ENCODE data around the gene KMO. TPM values are rescaled to one million over a fixed set of nuclear protein-coding genes. Genes with fewer than 3 reads are reported as not detected.

The KMO gene
- total RNA-seq, 1 experiment from 2014 or later, result not detected

- no peak overlapping the region for H4K5ac ChIP-seq (ENCODE audit: insufficient read length, low read depth, low read length)
- no peak overlapping the region for H3K4me2 ChIP-seq (ENCODE audit: insufficient read depth, insufficient read length, low read length)
- H2BK5ac ChIP-seq (ENCODE audit: insufficient read length, low read length), result no peak overlapping the region
- H3K79me1 ChIP-seq (ENCODE audit: insufficient read depth, low read depth, low read length, poor library complexity, severe bottlenecking), result no peaks in the 10 kb centered on the region
- TF ChIP-seq, protein P1, sequence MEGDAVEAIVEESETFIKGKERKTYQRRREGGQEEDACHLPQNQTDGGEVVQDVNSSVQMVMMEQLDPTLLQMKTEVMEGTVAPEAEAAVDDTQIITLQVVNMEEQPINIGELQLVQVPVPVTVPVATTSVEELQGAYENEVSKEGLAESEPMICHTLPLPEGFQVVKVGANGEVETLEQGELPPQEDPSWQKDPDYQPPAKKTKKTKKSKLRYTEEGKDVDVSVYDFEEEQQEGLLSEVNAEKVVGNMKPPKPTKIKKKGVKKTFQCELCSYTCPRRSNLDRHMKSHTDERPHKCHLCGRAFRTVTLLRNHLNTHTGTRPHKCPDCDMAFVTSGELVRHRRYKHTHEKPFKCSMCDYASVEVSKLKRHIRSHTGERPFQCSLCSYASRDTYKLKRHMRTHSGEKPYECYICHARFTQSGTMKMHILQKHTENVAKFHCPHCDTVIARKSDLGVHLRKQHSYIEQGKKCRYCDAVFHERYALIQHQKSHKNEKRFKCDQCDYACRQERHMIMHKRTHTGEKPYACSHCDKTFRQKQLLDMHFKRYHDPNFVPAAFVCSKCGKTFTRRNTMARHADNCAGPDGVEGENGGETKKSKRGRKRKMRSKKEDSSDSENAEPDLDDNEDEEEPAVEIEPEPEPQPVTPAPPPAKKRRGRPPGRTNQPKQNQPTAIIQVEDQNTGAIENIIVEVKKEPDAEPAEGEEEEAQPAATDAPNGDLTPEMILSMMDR (conservative IDR thresholded peaks at IDR 0.05), result peak; percentile 69
- H2AK5ac ChIP-seq (ENCODE audit: insufficient read length, low read length), result no peak overlapping the region
- no peak overlapping the region for H3K56ac ChIP-seq (ENCODE audit: insufficient read length, low read depth, low read length)
- H3T11ph ChIP-seq (ENCODE audit: low read length), result no peak overlapping the region
- no peak overlapping the region for H2BK15ac ChIP-seq (ENCODE audit: low read depth, low read length)
- H3K4me1 ChIP-seq (ENCODE audit: insufficient read depth, low read length), result no peaks in the 10 kb centered on the region
- H3K79me2 ChIP-seq (ENCODE audit: insufficient read depth, low read length), result no peaks in the 10 kb centered on the region
- H3K4ac ChIP-seq (ENCODE audit: low read depth, low read length), result no peak overlapping the region
- Mint-ChIP-seq H3K27ac (no peak overlapping the region), H3K4me3 (peak overlapping the region in 1 of 2 experiments; percentile 40; a peak in 1 of 5 replicates), H3K4me1 (peaks cover 8 to 9% of the 10 kb centered on the region in 2 experiments), H3K36me3 (ENCODE audit: insufficient read depth in 1 of 3, low read depth in 3 of 3) (no peaks in the 10 kb centered on the region), H3K9me3 (no peaks in the 10 kb centered on the region), H3K27me3 (ENCODE audit: low read depth) (no peaks in the 10 kb centered on the region)
- no peaks in the 10 kb centered on the region for H3K23me2 ChIP-seq (ENCODE audit: insufficient read length, low read depth, low read length, poor library complexity, severe bottlenecking)
- H4K91ac ChIP-seq (ENCODE audit: insufficient read length, low read depth, low read length), result no peak overlapping the region
- H2BK20ac ChIP-seq (ENCODE audit: low read depth, low read length, poor library complexity, severe bottlenecking), result no peak overlapping the region
- H2BK12ac ChIP-seq (ENCODE audit: insufficient read length, low read depth, low read length), result no peak overlapping the region
- H3K14ac ChIP-seq (ENCODE audit: insufficient read depth, low read length), result no peak overlapping the region
- H3K27ac ChIP-seq (ENCODE audit: insufficient read length, low read depth, low read length), result no peak overlapping the region
- H2AFZ ChIP-seq (ENCODE audit: low read length), result no peak overlapping the region
- no CpG with 5 or more reads among the region's 11 CpGs for WGBS (ENCODE audit: extremely low coverage, insufficient read length, low lambda C conversion rate)
- H3K27me3 ChIP-seq (ENCODE audit: insufficient read depth, low read length), result no peaks in the 10 kb centered on the region
- no peak overlapping the region for H3K9ac ChIP-seq (ENCODE audit: extremely low read depth, insufficient read length, low read length)
- no peak overlapping the region for H2BK120ac ChIP-seq (ENCODE audit: low read depth, low read length, poor library complexity, severe bottlenecking)
- no peak overlapping the region for H4K8ac ChIP-seq (replicated peaks; ENCODE audit: insufficient read length, low read depth, low read length)
- no peaks in the 10 kb centered on the region for H3K9me3 ChIP-seq (ENCODE audit: control insufficient read depth, low read depth, low read length)
- H3K18ac ChIP-seq (ENCODE audit: insufficient read length, low read depth, low read length), result no peak overlapping the region
- H3K23ac ChIP-seq (ENCODE audit: insufficient read length, low read depth, low read length), result no peak overlapping the region
- no peaks in the 10 kb centered on the region for H4K20me1 ChIP-seq (ENCODE audit: control insufficient read depth, insufficient read depth, insufficient read length)
- DNase-seq, result no peak
Observed at GRCh38 chr1:241531195-241532161, 700 bp upstream of the KMO start.
